ENCODE results near the gene IPO8.

The IPO8 gene

DNA sequence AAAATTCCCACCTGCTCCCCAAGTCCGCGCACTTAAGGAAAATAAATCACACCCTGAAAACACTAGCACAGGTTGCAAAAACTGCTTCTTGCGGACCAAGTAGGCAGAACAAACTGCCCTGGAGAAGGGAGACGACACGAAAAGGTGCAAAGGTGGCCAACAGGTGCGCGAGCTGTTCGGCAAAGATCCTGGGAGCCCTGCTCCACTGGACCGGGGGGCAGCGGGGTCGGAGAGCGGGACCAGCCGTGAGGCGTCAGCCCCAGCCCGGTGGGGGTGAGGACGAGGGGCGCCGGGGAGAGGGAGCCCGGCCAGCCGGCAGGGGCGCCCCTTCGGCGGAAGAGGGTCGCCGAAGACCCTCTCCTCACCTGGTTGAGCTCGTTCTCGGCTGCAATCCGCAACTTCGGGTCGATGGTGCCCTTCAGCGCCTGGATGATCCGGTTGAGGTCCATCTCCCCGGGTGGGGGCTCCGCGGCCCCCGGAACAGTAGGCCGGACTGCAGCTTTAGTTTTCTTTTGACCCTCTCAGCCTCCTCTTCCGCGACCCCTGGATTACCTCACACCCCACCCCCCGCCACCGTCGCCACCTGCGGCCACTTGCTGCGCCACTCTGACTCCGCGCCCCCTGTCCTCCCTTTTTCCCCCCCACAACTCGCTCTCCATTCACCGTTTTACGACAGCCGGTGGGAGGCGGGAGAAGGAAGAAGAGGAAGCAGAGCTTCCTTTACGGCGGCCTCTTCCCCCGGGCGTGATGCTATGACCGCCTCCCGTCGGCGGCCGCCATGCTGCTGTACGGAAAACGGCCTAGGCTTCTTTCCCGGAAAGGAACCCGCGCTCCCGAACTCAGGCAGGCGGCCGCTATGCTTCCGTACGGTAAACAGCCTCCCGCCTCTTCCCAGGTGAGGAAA, at the start of gene IPO8:
IPO8 (minus strand) TSS at position 671 of the 904 bp plus-strand sequence; CDS start at position 449, 222 bp downstream.
- peak; percentile 83 for DNase-seq

DNA sequence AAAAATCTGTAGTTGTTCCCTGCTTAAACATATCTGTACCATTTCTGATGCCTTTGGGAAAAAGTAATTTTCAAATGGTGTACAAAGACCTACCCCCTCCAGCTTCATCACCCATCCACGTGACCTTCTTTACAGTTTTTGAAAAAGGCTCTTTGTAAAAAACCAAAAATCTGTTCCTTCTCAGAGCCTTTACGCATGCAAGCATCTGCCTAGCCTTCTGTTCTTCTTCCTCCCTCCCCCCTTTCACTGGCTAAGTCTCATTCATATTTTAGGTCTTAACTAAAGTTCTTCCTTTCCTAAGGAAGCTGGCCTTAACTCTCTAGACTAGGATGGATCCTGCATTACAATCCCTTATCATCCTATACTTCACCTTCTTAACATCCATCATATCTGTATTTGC, 48.7 kb upstream of the IPO8 start:
- no peak for DNase-seq

DNA sequence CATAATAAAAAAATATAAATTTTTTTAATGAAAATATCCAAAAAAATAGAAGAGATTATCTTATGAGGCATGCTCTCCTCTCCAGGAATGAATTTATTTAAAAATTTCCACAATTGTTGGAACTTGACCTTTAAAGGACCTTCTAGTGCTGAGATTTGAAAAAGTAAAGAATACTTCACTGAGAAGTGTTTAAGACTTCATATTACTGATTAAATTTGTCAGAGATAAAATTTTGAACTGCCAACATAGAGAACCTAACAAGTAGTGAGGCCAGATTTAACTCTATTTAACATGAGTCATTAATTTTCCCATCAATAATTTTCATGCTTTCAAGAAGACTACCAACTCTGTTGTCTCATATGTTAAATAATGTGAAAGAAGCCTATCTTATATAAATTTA, 44.6 kb upstream of the IPO8 start:
- DNase-seq = no peak

DNA sequence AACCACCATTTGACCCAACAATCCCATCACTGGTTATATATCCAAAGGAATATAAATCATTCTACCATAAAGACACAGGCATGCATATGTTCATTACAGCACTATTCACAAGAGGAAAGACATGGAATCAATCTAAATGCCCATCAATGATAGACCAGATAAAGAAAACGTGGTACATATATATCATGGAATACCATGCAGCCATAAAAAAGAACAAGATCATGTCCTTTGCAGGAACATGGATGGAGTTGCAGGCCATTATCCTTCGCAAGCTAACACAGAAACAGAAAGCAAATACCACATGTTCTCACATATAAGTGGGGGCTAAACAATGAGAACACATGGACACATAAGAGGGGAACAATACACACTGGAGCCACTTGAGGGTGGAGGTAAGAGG, 43.4 kb upstream of the IPO8 start:
- no peak for DNase-seq

DNA sequence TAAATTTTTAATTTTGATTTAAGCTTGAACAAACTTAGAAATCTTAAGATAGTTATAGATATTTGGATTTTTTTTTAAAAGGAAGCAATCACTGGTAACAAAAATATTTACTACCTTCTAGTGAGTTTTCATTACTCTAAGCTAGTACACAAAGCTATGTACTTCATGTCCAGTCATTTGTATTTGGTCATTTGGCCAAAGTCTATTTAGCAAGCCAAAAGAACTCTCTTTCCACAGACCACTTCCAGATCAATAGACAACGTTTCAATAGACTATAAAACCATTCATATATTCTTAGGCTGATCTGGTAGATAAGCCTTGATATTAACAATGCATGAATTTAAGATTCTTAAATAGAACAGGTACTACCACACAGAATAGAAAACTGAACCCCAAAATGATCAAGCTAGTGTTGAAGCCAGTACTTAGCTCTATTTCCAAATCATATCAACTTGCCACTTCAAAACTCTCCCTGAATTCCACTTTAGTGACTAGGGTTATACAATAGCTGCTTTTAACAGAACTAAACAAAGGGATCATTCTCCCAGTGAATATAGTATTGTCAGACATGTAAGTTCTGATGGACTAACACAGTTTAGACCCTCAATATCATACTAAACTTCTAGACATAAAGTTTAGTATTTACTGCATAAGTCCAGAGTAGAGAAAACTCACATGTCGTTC, 37.4 kb upstream of the IPO8 start:
- no peak for DNase-seq

DNA sequence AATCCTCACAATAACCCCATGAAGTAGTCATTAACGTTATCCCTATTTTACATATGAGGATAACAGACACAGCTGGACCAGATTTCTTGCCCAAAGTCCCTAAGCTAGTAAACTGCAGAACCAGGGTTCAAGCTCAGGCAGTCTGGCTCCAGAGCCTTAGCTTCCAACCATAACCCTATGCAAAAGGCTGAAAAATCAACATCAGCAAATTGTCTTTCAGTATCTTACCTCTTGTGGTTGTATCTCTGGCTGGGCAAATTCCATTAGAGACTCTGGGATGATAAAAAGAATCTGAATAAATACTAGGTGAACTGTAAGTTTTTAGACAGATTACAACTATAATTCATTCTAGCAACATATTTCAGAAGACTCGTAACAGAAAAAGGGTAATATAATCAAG, 34.3 kb upstream of the IPO8 start:
- no peak for DNase-seq

DNA sequence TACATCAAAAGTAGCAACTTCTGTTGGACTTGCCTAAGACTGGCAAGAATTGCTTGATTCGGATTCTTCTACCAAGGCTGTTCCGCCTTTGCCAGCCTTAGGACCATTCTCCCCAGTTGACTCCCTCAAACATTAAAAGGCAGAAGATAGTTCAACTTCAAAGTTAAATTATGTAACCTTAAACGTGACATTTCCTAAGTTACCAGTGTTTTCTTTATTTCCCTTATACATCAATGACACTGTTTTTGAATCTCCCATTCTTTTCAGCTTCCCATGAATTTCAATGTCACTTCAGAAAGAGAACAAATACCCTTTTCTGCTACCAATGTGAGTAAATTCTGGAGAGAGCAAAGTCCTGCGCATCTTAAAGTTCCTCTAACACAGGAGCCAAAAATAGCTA, 33.9 kb upstream of the IPO8 start:
- no peak for DNase-seq

DNA sequence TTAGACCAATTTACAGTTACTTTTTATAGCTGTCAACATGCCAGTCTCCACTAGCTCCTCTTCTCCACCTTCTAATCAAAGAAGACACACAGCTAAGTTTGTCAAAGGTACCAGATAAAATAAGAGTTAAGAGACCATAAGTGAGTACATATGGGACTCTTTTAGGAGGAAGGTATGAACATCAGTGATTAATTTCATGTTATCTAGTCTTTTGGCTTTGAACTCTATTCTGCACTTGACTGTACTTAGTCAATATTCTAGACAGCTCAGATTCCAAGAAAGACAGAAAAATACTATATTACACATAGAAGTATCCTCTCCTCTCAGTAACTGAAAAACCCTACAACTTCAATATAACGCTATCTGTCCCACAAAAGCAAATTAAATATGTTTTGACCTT, 31.0 kb upstream of the IPO8 start:
- DNase-seq = no peak

DNA sequence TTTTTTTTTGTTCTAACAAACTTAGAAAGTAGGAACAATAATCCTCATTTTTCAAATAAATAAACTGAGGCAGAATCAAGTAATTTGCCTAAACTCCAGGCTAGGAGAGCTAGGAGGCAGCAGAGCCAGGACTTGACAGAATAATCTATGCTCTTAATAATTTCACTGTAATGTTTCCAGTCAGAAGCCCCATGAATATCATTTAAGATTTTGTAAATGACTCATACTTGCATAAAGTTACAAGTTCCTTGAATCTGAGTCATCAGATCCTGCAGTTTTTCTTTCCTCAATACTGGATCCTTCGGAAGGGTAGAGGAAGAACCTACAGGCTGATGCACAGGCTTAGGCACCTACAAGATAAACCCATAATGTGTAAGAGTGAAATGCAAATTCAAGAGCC, 30.1 kb upstream of the IPO8 start:
- no peak for DNase-seq

DNA sequence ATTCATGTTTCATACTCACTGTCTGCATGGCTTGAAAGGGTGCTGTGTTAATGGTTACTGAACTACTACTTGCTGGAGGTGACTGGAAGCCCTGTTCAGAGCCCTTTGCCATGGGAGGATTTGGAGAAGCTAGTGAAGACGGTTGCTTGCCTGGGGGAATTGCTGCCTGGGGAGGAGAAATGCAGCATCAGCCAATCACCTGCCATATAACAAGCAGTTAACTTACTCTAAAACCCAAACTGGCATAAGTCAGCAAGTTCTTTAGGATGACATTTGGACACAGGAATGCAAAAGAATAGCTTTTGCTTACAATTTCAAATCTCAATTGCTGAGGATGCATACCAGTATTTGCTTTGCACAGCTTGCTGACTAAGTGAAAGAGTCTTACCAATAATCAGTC, 23.4 kb upstream of the IPO8 start:
- no peak for DNase-seq

DNA sequence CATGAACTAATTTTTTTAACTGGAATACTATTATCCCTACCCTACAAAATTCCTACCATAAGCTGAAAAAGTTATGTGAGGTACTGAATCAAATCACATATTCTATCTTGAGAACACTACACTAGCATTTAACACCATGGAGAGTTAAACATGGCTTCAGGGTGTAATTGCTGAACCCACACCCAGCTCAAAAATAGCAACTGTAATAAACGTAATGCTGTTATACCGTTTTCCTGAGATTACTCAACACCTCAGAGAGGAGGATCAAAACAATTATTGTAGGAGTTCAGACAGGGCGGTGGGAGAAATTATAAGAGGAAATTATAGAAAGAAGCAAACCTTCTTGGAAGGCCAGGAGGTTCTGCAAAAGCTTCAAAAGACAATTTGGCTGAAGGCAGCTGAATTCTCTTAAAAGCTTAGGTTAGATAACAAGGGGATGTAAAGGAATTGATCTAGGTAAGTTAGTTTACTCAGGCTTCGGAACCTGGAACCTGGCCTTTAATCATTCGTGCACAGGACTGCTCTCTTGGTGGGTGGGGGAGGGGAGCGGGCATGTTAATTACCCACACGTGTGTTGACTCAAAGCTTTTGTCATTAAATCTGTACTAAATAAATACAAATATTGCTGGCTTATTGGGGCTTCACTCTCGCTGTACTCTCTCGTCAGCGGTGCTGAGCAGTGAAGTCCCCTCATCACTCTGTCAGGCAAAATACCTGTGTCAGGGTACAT, 12.1 kb upstream of the IPO8 start:
- no peak for DNase-seq

DNA sequence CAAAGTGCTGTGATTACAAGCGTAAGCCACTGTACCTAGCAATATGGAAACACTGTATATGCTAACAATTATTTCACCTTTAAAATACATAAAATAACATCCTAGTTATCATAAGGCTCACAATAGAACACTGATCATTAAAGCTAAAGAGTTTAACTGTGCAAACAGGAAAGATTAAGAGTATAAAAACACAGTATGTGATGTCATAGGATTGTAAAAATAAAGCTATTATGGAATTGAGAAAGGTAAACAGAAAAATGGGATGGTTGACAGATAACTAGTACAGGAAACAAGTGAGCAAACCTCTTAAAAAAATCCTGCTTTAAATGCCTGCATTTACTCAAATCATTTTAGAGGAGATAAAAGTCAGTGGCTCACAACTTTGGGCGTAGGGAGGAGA, 10.8 kb upstream of the IPO8 start:
- no peak for DNase-seq

DNA sequence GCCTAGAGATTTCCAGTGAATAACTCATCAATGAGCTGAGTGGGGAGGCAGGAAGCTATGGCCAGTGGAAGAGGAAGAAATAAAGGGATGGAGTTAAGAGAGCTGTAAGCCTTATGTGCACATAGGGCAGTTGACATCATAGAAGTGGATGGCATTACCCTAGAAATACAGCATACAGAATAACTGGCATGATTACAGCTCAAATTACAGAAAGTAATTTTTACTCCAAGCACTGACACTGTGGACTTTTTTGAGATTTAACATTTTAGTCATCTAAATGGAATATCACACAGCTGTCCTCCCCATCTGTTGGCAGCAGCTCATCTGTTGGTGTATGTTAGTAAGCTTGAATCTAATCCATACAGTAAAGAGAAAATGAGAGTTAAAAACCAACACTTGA, 5.4 kb upstream of the IPO8 start:
- DNase-seq = no peak

DNA sequence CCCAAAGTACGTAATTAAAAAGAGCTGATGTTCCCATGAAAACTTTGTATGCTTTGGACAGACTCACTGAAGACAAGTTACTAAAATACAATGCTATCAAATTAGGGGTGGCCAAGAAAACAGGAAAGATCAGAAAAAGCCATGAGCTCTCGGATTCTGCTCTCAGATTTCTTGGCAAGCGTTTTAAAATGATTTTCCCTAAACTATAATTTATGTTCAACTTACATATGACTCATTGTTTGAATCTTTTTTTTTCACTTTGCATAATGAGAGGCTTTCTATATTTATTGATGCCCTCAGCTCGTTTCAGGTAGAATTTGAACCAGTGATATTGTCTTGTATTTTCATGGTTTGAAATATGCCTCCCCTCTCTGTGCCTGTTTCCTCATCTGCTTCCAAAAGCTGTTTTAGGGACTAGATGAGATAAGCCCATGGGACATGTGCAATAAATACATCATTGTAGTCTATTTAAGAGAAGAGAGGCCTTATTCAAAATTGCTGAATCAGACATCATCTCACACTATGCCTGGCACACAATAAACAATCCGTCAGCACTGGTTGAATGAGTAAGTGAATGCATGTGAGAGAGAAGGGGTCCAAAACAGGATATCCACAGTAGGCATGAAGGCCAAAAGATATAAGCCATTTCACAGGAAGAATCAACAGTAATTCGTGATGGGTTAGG, 4.7 kb upstream of the IPO8 start:
- DNase-seq = no peak

DNA sequence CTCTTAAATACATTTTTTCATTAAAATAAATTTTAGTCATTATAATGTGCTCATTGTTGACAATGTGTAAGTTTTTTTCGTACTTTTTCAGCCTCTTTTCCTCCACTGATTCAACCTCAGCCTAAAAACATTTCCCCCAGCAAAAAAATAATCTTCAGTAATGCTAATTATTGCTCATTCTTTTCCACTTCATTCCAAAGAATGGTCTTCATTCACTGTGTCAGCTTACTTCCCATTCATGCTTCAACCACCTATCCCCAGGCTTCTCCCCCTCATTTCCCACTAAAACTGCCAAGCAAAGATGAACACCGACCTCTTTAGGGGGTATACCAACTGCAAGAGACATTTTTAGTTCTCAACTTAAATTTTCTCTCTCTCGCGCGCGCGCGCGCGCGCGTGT, 2.7 kb upstream of the IPO8 start:
- DNase-seq = no peak

DNA sequence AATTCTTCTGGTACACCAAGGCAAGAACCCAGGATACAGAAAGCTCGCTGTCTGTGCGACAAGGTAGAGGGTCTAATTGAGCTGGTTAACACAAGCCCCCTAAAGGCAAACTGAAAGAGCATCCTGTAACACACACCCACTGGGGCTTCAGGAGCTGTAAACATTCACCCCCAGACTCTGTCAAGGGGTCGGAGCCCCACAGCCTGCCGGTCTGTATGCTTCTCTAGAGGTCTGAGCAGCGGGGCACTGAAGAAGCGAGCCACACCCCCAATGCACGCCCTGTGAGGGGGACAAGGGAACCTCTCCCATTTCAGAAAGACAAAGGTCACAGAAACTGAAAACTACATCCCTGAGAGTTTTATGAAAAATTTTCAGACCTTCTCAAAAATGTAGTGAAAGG, 1.3 kb upstream of the IPO8 start:
- DNase-seq = no peak

DNA sequence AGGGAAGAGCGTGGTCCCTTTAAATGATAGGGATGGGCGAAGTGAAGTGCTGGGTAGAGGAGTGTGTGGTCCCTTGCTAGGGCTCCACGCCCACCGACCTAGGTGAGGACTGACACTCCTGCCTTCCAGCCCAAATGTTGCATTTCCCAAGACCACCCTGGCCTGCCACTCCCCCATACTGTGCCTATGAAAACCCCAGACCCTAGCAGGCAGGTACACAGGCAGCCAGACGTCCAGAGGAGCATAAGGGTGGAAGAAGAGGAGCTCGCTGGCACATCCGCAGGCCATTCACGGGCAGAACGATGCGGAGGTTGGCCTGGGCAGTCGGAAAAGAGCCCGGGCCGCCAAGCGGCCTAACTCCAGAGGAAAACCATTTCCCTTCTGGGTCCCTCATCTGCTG, 817 bp upstream of the IPO8 start:
- no peak for DNase-seq

DNA sequence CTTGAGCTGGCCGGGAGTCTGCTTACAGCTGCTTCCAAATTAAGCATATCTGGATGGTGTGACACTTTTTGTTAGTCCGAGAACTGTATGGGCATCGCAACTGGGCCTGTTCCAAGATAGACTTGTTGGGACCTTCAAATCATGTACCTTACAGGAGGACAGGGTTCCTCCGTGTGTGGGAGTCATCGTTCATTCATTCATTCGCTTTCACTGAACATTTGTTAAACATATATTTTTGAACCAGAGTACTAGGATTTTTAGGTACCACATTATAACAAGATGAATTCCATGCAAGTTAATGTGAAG, 387 bp upstream of the IPO8 start:
- DNase-seq = no peak

DNA sequence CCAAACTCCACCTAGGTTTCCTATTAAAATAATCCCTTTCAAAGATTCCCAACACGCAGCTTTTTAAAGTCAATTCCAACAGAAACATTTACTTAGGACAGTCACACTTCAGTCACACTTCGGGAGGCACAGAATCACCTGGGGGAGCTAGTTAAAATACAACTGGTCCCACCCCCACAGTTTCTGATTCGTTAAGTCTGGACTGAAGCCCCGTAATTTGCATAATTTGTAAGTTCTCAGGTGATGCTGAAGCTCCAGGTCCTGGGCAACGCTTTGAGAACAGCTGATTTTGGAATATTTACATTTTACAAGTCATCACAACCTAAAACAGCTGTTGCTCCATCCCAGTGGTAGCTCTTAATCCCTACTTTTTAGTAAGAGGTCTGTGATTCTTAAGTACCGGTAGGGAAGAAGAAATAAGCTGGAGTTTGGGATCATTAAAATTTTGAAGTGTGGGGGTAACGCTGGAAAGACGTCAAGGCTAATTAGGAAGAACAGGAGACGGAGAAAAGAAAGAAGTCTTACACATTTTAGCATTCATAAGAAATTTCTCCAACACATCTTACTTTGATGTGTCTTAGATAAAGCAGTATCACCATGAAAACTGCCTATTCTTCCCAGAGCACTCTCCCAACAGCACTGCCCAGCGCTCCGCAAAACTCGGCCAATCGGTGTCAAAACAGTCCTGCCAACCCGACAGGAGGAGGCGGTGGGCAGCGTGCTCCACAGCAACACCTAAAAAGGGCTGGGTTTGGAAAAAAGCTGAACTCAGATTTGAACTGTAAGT, 1.1 kb downstream of the IPO8 start:
- peak; percentile 3 for DNase-seq

DNA sequence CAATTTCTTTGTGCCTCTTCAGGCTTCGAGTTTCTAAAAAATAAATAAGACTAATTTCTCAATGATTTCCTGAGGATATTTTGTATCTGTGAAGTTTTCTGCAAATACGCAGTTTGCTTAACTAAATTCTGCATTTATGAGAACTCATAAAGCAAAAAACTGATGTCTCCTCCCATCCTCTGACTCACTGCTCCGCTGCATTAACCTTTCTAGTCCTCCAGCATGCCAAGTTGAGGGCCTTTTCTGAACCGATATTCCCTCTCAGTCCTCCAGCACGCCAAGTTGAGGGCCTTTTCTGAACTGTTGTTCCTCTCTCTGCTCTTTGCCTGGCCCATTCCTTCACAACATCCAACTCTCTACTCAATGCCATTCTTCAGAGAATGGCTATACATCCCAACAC, 3.2 kb downstream of the IPO8 start:
- no peak for DNase-seq

DNA sequence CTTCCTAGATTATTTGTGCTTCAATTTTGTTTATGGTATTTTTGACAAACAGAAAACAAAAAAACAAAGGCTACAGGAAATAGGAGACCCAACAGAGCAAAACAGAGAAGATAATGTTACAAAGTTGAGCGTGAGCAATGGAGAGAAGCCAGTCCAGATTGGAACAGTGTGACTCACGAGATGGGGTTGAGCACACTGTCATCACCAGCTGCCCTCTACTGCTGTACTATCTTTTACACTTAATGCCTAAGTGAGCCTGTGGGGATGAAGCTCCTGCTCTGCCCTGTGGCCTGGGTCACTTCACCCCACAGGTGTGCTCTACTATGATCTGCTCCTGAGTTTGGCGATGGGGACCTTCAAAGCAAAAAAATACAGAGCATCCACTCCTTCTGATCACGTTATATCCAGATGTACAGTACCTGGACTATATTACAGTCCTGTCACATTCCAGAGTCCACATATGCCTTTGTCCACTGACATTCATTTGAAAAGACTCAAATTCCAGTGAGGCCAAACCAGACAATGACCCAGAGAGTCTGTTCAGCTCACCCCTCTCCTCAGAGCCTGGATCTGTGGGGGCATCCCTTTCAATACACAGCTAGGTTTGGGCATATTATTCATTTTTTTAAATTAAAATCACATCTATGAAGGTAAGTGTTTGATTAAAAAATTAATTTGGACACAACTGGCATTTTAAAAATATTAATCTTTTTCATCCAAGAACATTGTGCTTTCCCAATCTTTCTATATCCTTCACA, 4.4 kb downstream of the IPO8 start:
- DNase-seq = peak; percentile 17

Data from NCI-H510A (cell line).